H9 (cell line): ENCODE results near the gene PLCG1. TPM values are rescaled to one million over a fixed set of nuclear protein-coding genes. Genes with fewer than 3 reads are reported as not detected.

Experiments
- DNase-seq: peaks from one replicate; pipeline ENCODE4 v3.0.0-alpha.2; 2017
- H2AFZ ChIP-seq: one replicate; pipeline ENCODE4 v1.6.1; 2013; ENCODE audit warnings: mild to moderate bottlenecking, low read length, control low read depth, moderate library complexity
- H2AK5ac ChIP-seq: 2 replicates; pipeline ENCODE4 v1.6.1; 2013; ENCODE audit warnings: low read length, control low read depth, mixed read lengths; ENCODE audit not compliant: insufficient read length
- H2BK120ac ChIP-seq: one replicate; pipeline ENCODE4 v1.6.1; 2013; ENCODE audit warnings: low read depth, mild to moderate bottlenecking, low read length, control low read depth, inconsistent platforms; ENCODE audit not compliant: poor library complexity, severe bottlenecking
- H2BK12ac ChIP-seq: 2 replicates; pipeline ENCODE4 v1.6.1; 2013; ENCODE audit warnings: low read length, control low read depth, mixed read lengths, low read depth; ENCODE audit not compliant: insufficient read length
- H2BK15ac ChIP-seq: 2 replicates; pipeline ENCODE4 v1.6.1; 2013; ENCODE audit warnings: low read depth, low read length, control low read depth
- H2BK20ac ChIP-seq: one replicate; pipeline ENCODE4 v1.6.1; 2013; ENCODE audit warnings: low read depth, mild to moderate bottlenecking, low read length, control low read depth, inconsistent platforms; ENCODE audit not compliant: poor library complexity, severe bottlenecking
- H2BK5ac ChIP-seq: 2 replicates; pipeline ENCODE4 v1.6.1; 2013; ENCODE audit warnings: low read length, control low read depth, mixed read lengths; ENCODE audit not compliant: insufficient read length
- H3K14ac ChIP-seq: 2 replicates; pipeline ENCODE4 v1.6.1; 2013; ENCODE audit warnings: low read length, control low read depth; ENCODE audit not compliant: insufficient read depth
- H3K18ac ChIP-seq: 2 replicates; pipeline ENCODE4 v1.6.1; 2013; ENCODE audit warnings: low read depth, mild to moderate bottlenecking, mixed read lengths, low read length, control low read depth; ENCODE audit not compliant: insufficient read length
- H3K23ac ChIP-seq: 2 replicates; pipeline ENCODE4 v1.6.1; 2013; ENCODE audit warnings: low read length, control low read depth, mixed read lengths, low read depth; ENCODE audit not compliant: insufficient read length
- H3K23me2 ChIP-seq: 2 replicates; pipeline ENCODE4 v1.6.1; 2013; ENCODE audit warnings: low read depth, mild to moderate bottlenecking, mixed read lengths, low read length, control low read depth; ENCODE audit not compliant: insufficient read length, poor library complexity, severe bottlenecking
- H3K27ac ChIP-seq: 2 replicates; pipeline ENCODE4 v1.5.1; 2013; ENCODE audit warnings: low read length, control low read depth, mixed read lengths, low read depth; ENCODE audit not compliant: insufficient read length
- H3K27me3 ChIP-seq: 2 replicates; pipeline ENCODE4 v1.6.1; 2013; ENCODE audit warnings: low read length, control low read depth, inconsistent platforms; ENCODE audit not compliant: insufficient read depth
- H3K4ac ChIP-seq: 2 replicates; pipeline ENCODE4 v1.6.1; 2013; ENCODE audit warnings: low read depth, mild to moderate bottlenecking, control low read depth, inconsistent platforms, low read length, moderate library complexity
- H3K4me1 ChIP-seq: 2 replicates; pipeline ENCODE4 v1.6.1; 2013; ENCODE audit warnings: low read length, control low read depth, inconsistent platforms; ENCODE audit not compliant: insufficient read depth
- H3K4me2 ChIP-seq: 2 replicates; pipeline ENCODE4 v1.6.1; 2013; ENCODE audit warnings: low read length, control low read depth, mixed read lengths; ENCODE audit not compliant: insufficient read length, insufficient read depth
- H3K56ac ChIP-seq: 2 replicates; pipeline ENCODE4 v1.6.1; 2013; ENCODE audit warnings: low read depth, mild to moderate bottlenecking, mixed read lengths, low read length, control low read depth; ENCODE audit not compliant: insufficient read length
- H3K79me1 ChIP-seq: 2 replicates; pipeline ENCODE4 v1.6.1; 2013; ENCODE audit warnings: low read depth, mild to moderate bottlenecking, moderate library complexity, low read length, control low read depth, inconsistent platforms; ENCODE audit not compliant: insufficient read depth, poor library complexity, severe bottlenecking
- H3K79me2 ChIP-seq: 2 replicates; pipeline ENCODE4 v1.6.1; 2013; ENCODE audit warnings: low read length, control low read depth, inconsistent platforms; ENCODE audit not compliant: insufficient read depth
- H3K9ac ChIP-seq: 2 replicates; pipeline ENCODE4 v1.6.1; 2013; ENCODE audit warnings: low read length, control low read depth, mixed read lengths; ENCODE audit not compliant: insufficient read length; ENCODE audit errors: extremely low read depth
- H3K9me3 ChIP-seq: one replicate; pipeline ENCODE4 v1.6.1; 2013; ENCODE audit warnings: low read depth, low read length, inconsistent platforms; ENCODE audit not compliant: control insufficient read depth
- H3T11ph ChIP-seq: one replicate; pipeline ENCODE4 v1.6.1; 2013; ENCODE audit warnings: mild to moderate bottlenecking, low read length, control low read depth, inconsistent platforms
- H4K20me1 ChIP-seq: one replicate; pipeline ENCODE4 v1.6.1; 2013; ENCODE audit not compliant: control insufficient read depth, insufficient read length, insufficient read depth
- H4K5ac ChIP-seq: 2 replicates; pipeline ENCODE4 v1.6.1; 2013; ENCODE audit warnings: low read depth, mild to moderate bottlenecking, mixed read lengths, low read length, control low read depth; ENCODE audit not compliant: insufficient read length
- H4K8ac ChIP-seq: replicated peaks from 2 replicates; pipeline ENCODE4 v1.6.1; 2013; ENCODE audit warnings: low read length, control low read depth, mixed read lengths, low read depth; ENCODE audit not compliant: insufficient read length
- H4K91ac ChIP-seq: 2 replicates; pipeline ENCODE4 v1.6.1; 2013; ENCODE audit warnings: low read depth, mild to moderate bottlenecking, moderate library complexity, mixed read lengths, low read length, control low read depth; ENCODE audit not compliant: insufficient read length
- H3K27ac Mint-ChIP-seq, 3 experiments: 2 replicates in 2 of 3; 3 replicates in 1 of 3; pipeline ENCODE4 v1.8.0; 2020 to 2021; ENCODE audit warnings: mixed read lengths in 3 of 3, mild to moderate bottlenecking in 1 of 3, moderate library complexity in 1 of 3
- H3K27me3 Mint-ChIP-seq: 2 replicates; pipeline ENCODE4 v1.8.0; 2021; ENCODE audit warnings: low read depth, mild to moderate bottlenecking, moderate library complexity, mixed read lengths
- H3K36me3 Mint-ChIP-seq, 3 experiments: 2 replicates in 2 of 3; 3 replicates in 1 of 3; pipeline ENCODE4 v1.8.0; 2020 to 2021; ENCODE audit warnings: low read depth in 3 of 3, mixed read lengths in 3 of 3; ENCODE audit not compliant: insufficient read depth in 1 of 3
- H3K4me1 Mint-ChIP-seq, 2 experiments: 2 replicates each; pipeline ENCODE4 v1.8.0; 2020; ENCODE audit warnings: mixed read lengths in 2 of 2
- H3K4me3 Mint-ChIP-seq, 2 experiments: 2 replicates in 1 of 2; 3 replicates in 1 of 2; pipeline ENCODE4 v1.8.0; 2020 to 2021; ENCODE audit warnings: mild to moderate bottlenecking in 2 of 2, mixed read lengths in 2 of 2, moderate library complexity in 1 of 2
- H3K9me3 Mint-ChIP-seq, 2 experiments: 2 replicates in 1 of 2; 3 replicates in 1 of 2; pipeline ENCODE4 v1.8.0; 2020; ENCODE audit warnings: mild to moderate bottlenecking in 2 of 2, mixed read lengths in 2 of 2, moderate library complexity in 1 of 2
- CTCF ChIP-seq: fragments of 200-600 bp; sonication (generic); conservative IDR thresholded peaks from 3 replicates; pipeline ENCODE4 v1.8.0; 2021; ENCODE audit warnings: antibody characterized with exemption, mild to moderate bottlenecking
- WGBS: extraction: QIAGEN DNeasy Blood & Tissue Kit; methylation state at CpG from one replicate; pipeline ENCODE4 v1.1.7; 2013; ENCODE audit warnings: missing lambda C conversion rate, low lambda C conversion rate, mixed read lengths; ENCODE audit not compliant: insufficient read length; ENCODE audit errors: extremely low coverage; 5-methylcytosine and 5-hydroxymethylcytosine counted together
- total RNA-seq: library from RNA; stranded (reverse); gene quantifications from 2 replicates; pipeline ENCODE4 v1.2.1, GENCODE V29; 2021

Gene PLCG1
- total RNA-seq, 1 experiment from 2014 or later: 171 TPM

- Histone ChIP-seq H4K91ac (no peak overlapping the region), H2BK12ac (no peak overlapping the region), H3K9ac (no peak overlapping the region), H2BK120ac (no peak overlapping the region), H4K8ac (no peak overlapping the region), H3K9me3 (no peaks in the 10 kb centered on the region), H4K5ac (no peak overlapping the region), H4K20me1 (no peaks in the 10 kb centered on the region), H3K23ac (no peak overlapping the region), H2AK5ac (no peak overlapping the region), H3K27me3 (no peaks in the 10 kb centered on the region), H3K14ac (no peak overlapping the region), H3K18ac (no peak overlapping the region), H3K4me2 (no peak overlapping the region), H3K79me2 (no peaks in the 10 kb centered on the region; the same call in 1 of the 2 replicates), H3K56ac (no peak overlapping the region), H3K23me2 (no peaks in the 10 kb centered on the region), H3K4me1 (no peaks in the 10 kb centered on the region), H2AFZ (no peak overlapping the region), H2BK20ac (no peak overlapping the region), H2BK15ac (no peak overlapping the region), H3K4ac (no peak overlapping the region), H3K27ac (no peak overlapping the region), H3K79me1 (no peaks in the 10 kb centered on the region), H2BK5ac (no peak overlapping the region), H3T11ph (no peak overlapping the region)
- WGBS: no CpG with 5 or more reads among the region's 5 CpGs
- DNase-seq: no peak
- TF ChIP-seq CTCF: no peak
- Mint-ChIP-seq H3K4me3 (no peak overlapping the region), H3K9me3 (no peaks in the 10 kb centered on the region), H3K27ac (no peak overlapping the region), H3K4me1 (no peaks in the 10 kb centered on the region), H3K36me3 (peaks cover 34 to 83% (median 71%) of the 10 kb centered on the region in 3 experiments; a peak in 6 of 7 replicates), H3K27me3 (no peaks in the 10 kb centered on the region)
Observed at GRCh38 chr20:41111578-41111951, 25.8 kb upstream of the PLCG1 start.
